HepG2 (cell line): ENCODE data around the gene CDC42EP3.

ENCODE experiments used
- HOXD1 ChIP-seq: sonication (generic); formaldehyde crosslinking; IDR thresholded peaks from 2 replicates; pipeline ENCODE4 v1.5.0; 2020; ENCODE audit warnings: missing genetic modification reagents
- TCF12 ChIP-seq, 2 experiments: fragments of 450-650 bp in 1 of 2; sonication (generic) in 1 of 2; formaldehyde crosslinking in 1 of 2; IDR thresholded peaks; 2 replicates each; pipeline versions ENCODE4 v1.6.1 to v1.8.0; 2017 to 2022; ENCODE audit warnings: antibody characterized with exemption in 1 of 2, mild to moderate bottlenecking in 1 of 2, missing genetic modification reagents in 1 of 2, moderate library complexity in 1 of 2

GRCh38 chr2:37709111-37709510 lies 37.7 kb upstream of the CDC42EP3 start:
- TF ChIP-seq HOXD1 (CRISPR knock-in tag) = no peak
- no peak for TF ChIP-seq TCF12 (IDR thresholded peaks at IDR 0.05)
- no peak for TF ChIP-seq TCF12 (CRISPR knock-in tag; IDR thresholded peaks at IDR 0.05)
